Thyroid gland (tissue), 4 donors: ENCODE measurements around the gene LLPH.
A peak's percentile ranks its signal among the peaks of the same experiment; 100 is the strongest.

Experiments used
- CTCF ChIP-seq, 6 experiments: fragments of 200-600 bp in 3 of 6; fragments of 450-650 bp in 3 of 6; sonication (generic) in 3 of 6; IDR thresholded peaks; one replicate each; pipeline ENCODE4 v1.5.1; 2016 to 2019; ENCODE audit warnings: antibody characterized with exemption in 6 of 6, mild to moderate bottlenecking in 2 of 6, inconsistent platforms in 1 of 6, moderate library complexity in 1 of 6
- POLR2A ChIP-seq, 2 donors: fragments of 450-650 bp; IDR thresholded peaks; one replicate each; pipeline ENCODE4 v1.6.1; 2017; ENCODE audit warnings: antibody characterized with exemption in 2 of 2, mild to moderate bottlenecking in 2 of 2, moderate library complexity in 1 of 2

- peak; percentile 44 to 79 (median 70) for TF ChIP-seq CTCF (IDR thresholded peaks at IDR 0.05)
- no peak for TF ChIP-seq POLR2A (IDR thresholded peaks at IDR 0.05)
Measured at GRCh38 chr12:66087365-66087943, 43.1 kb downstream of the LLPH start.
